Astrocyte of the spinal cord (primary cell): Measurements from ENCODE around the gene ASS1.

ENCODE experiments used
- DNase-seq: peaks from one replicate; pipeline ENCODE4 v3.0.0; 2011; ENCODE audit warnings: low read depth, low spot score
- H3K4me3 ChIP-seq: 2 replicates; pipeline ENCODE4 v1.5.1; 2011; ENCODE audit warnings: low read depth, mild to moderate bottlenecking, low read length, moderate library complexity
- in situ Hi-C: cut with HindIII; loops from 2 replicates; pipeline ENCODE4 v1.10.0; 2017; ENCODE audit warnings: low sequenced_read_pairs
- TF ChIP-seq, protein P1 (sequence below): IDR thresholded peaks from 2 replicates; pipeline ENCODE4 v1.5.1; 2012; ENCODE audit warnings: low read depth, mild to moderate bottlenecking, low read length, inconsistent platforms

ASS1 gene

DNA sequence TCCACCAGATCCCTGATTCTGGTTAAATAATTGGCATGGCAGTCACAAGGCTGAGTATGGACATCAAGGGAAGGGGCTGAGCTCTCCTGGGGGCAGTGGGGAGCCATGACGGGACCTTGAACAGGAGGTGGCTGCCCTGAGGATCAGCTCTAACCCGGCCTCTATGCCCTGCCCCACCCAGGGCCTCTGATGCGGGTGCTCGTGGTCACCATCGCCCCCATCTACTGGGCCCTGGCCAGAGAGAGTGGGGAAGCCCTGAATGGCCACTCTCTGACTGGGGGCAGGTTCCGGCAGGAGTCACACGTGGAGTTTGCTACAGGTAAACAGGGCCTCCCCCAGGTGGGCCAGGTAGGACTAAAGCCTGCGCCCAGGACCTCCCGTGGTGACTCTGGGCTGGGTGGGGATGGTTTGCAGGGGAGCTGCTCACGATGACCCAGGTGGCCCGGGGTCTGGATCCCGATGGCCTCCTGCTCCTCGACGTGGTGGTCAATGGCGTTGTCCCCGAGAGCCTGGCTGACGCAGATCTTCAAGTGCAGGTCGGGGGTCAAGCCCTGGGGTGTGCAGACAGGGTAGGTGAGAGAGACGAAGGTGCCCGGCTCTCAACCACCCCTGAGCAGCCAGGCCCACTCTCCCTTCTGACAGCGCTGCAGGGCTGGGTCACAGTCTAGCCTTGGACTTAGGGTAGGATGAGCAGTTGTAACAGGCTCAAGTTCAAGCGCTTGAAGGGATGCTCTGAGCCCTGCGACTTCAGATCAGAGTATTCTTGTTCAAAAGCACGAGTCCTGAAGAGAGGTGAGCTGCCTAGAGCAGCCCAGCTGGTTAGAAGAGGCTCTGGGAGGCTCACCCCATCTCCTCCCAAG, 19.9 kb upstream of the ASS1 start:
- in situ Hi-C loops: no loop called here

DNA sequence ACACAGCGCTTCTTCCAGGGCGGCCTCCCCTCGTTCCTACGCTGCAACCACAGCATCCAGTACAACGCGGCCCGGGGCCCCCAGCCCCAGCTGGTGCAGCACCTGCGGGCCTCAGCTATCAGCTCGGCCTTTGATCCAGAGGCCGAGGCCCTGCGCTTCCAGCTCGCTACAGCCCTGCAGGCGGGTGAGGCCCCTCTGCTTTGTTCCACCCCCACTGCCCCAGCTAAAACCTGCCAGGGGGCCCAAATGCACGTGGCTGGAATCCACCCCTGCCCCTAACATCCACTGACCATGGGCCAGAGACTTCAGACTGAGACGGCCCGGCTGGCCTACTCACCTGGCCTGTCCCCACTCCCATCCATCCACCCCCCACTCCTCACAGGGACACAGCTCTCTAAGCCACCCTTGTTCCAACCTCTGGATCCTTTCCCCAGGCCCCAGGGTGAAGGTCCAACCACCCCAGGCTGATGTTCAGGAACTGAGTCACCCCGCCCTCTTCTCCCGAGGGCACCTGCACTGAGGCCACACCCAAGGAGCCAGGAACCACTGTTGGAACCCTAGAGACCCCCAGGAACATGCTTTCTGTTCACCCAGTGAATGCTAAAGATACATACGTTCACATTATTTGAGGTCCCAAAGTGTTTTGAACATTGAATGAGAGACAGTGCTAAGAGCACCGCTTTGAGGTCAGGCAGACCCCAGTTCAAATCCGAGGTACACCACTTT, 18.9 kb upstream of the ASS1 start:
- no peak overlapping the region for H3K4me3 ChIP-seq
- TF ChIP-seq, protein P1, sequence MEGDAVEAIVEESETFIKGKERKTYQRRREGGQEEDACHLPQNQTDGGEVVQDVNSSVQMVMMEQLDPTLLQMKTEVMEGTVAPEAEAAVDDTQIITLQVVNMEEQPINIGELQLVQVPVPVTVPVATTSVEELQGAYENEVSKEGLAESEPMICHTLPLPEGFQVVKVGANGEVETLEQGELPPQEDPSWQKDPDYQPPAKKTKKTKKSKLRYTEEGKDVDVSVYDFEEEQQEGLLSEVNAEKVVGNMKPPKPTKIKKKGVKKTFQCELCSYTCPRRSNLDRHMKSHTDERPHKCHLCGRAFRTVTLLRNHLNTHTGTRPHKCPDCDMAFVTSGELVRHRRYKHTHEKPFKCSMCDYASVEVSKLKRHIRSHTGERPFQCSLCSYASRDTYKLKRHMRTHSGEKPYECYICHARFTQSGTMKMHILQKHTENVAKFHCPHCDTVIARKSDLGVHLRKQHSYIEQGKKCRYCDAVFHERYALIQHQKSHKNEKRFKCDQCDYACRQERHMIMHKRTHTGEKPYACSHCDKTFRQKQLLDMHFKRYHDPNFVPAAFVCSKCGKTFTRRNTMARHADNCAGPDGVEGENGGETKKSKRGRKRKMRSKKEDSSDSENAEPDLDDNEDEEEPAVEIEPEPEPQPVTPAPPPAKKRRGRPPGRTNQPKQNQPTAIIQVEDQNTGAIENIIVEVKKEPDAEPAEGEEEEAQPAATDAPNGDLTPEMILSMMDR: no peak
- no peak for DNase-seq
- in situ Hi-C loops: no loop called here

More for the DNA sequence above, 19.9 kb upstream of the ASS1 start:
- TF ChIP-seq, protein P1: no peak
- H3K4me3 ChIP-seq: no peak overlapping the region
- no peak for DNase-seq

DNA sequence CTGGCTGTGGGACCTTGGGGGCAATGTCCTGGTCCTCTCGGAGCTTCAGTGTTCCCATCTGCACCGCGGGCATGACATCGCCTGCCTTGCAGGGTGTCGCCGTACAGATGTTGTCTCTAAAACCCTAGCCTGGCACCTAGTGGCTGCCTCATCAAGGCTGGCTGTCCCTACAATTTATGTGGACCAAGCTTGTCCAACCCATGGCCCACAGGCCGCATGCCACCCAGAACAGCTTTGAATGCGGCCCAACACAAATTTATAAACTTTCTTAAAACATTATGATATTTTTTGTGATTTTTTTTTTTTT, 18.3 kb upstream of the ASS1 start:
- no peak for DNase-seq
- H3K4me3 ChIP-seq: no peak overlapping the region
- in situ Hi-C loops: no loop called here
- TF ChIP-seq, protein P1: no peak

DNA sequence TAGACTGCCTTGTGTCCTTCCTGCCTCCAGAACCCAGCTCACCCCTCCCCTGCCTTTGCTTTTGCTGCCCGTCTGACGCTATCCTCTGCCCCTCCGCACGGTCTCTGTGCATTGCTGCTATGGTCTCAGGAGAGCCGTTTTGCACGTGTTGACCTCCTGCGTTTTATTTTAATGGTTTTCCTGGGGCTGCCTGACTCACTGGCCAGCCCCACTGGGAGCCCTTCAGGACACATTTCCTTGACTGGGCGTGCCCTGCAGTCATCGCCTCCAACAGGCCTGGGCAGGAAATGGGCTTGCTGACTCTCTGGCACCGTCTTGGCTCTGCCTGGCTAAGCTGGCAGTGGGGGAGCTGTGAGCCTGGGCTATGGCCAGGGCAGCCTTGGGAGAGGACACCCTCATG, 17.9 kb upstream of the ASS1 start:
- in situ Hi-C loops: no loop called here
- TF ChIP-seq, protein P1: peak; percentile 11
- DNase-seq: peak; percentile 89

DNA sequence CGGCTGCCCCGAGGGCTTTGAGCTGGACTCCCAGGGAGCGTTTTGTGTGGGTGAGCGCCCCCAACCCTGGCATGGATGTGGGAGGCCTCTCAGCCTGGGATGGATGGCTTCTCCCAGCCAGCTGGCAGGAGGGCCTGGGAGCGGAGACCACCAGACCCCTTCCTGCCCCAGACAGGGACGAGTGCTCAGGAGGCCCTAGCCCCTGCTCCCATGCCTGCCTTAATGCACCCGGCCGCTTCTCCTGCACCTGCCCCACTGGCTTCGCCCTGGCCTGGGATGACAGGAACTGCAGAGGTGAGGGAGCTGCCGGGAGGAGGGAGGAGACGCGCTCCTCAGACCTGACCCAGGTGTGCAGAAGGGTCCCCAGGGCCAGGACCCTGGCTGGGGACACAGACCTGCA, 17.4 kb upstream of the ASS1 start:
- TF ChIP-seq, protein P1: no peak
- in situ Hi-C loops: no loop called here
- H3K4me3 ChIP-seq: no peak overlapping the region
- no peak for DNase-seq

More for the DNA sequence above, 17.9 kb upstream of the ASS1 start:
- H3K4me3 ChIP-seq: no peak overlapping the region

DNA sequence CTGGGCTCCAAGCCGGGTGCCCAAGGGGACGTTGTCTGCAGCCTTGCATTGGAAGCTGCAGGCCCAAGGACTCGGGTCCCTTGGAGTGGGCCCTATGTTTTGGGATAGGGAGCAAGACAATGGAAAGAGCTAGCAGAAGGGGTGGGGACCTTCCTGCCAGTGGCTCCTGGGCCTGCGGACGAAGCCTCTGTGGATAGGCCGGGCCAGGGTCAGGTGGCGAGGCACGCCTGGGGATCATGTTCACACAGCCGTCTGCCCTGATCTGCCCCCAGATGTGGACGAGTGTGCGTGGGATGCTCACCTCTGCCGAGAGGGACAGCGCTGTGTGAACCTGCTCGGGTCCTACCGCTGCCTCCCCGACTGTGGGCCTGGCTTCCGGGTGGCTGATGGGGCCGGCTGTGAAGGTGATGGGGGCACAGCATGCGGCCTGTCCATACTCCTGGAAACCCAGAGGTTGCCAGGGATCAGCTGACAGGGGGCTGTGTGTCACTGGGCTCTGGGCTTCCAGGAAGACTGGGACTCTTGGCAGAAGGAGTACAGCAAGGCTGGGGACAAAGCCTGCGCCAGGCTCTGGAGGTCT, 16.6 kb upstream of the ASS1 start:
- no peak for DNase-seq
- TF ChIP-seq, protein P1: no peak
- H3K4me3 ChIP-seq: no peak overlapping the region
- in situ Hi-C loops: no loop called here
